Heart right ventricle (tissue), 16 donors: ENCODE results near the gene CNTN4. TPM values are rescaled to one million over a fixed set of nuclear protein-coding genes. Genes with fewer than 3 reads are reported as not detected.
A peak's percentile ranks its signal among the peaks of the same experiment; 100 is the strongest.

Source experiments
- ATAC-seq, 8 donors: fragments of 200-7000 bp; cut with Tn5 transposase; one replicate each; pipeline ENCODE4 v1.9.1; 2020; ENCODE audit warnings: mild to moderate bottlenecking in 8 of 8, moderate library complexity in 8 of 8, moderate number of reproducible peaks in 1 of 8
- DNase-seq, 2 donors: peaks; one replicate each; pipeline ENCODE4 v3.0.0-alpha.2; 2020
- H3K27ac ChIP-seq, 10 donors: fragments of 200-600 bp; sonication (generic) in 2 of 10; one replicate each; pipeline versions ENCODE4 v1.5.0 to v1.8.0; 2020 to 2022; ENCODE audit warnings: mild to moderate bottlenecking in 3 of 10
- H3K27me3 ChIP-seq, 7 donors: fragments of 200-600 bp; one replicate each; pipeline ENCODE4 v1.8.0; 2021 to 2022; ENCODE audit warnings: mild to moderate bottlenecking in 2 of 7
- H3K36me3 ChIP-seq, 9 donors: fragments of 200-600 bp; sonication (generic) in 1 of 9; one replicate each; pipeline versions ENCODE4 v1.5.0 to v1.8.0; 2020 to 2022; ENCODE audit warnings: mild to moderate bottlenecking in 2 of 9
- H3K4me1 ChIP-seq, 9 donors: fragments of 200-600 bp; sonication (generic) in 1 of 9; one replicate each; pipeline versions ENCODE4 v1.5.0 to v1.8.0; 2020 to 2022; ENCODE audit warnings: mild to moderate bottlenecking in 4 of 9
- H3K4me3 ChIP-seq, 10 donors: fragments of 200-600 bp; sonication (generic) in 2 of 10; one replicate each; pipeline versions ENCODE4 v1.5.0 to v1.8.0; 2020 to 2022; ENCODE audit warnings: mild to moderate bottlenecking in 7 of 10, moderate library complexity in 2 of 10
- H3K9me3 ChIP-seq, 11 donors: fragments of 200-600 bp in 10 of 11; sonication (generic) in 2 of 11; one replicate each; pipeline versions ENCODE4 v1.5.0 to v1.8.0; 2013 to 2022; ENCODE audit warnings: mild to moderate bottlenecking in 2 of 11, control low read depth in 1 of 11, moderate library complexity in 1 of 11
- CTCF ChIP-seq, 9 donors: fragments of 200-600 bp; sonication (generic) in 2 of 9; IDR thresholded peaks; one replicate each; pipeline versions ENCODE4 v1.5.0 to v1.8.0; 2021 to 2022; ENCODE audit warnings: antibody characterized with exemption in 9 of 9, mild to moderate bottlenecking in 5 of 9, moderate library complexity in 1 of 9
- WGBS, 2 donors: extraction: QIAGEN DNeasy Blood & Tissue Kit; methylation state at CpG; one replicate each; pipeline ENCODE4 v1.1.7; 2013; ENCODE audit warnings: inconsistent platforms in 1 of 2; 5-methylcytosine and 5-hydroxymethylcytosine counted together
- intact Hi-C, 10 donors: fragments of 100-400 bp; cut with DNase I; formaldehyde crosslinking; loops; one replicate each; pipeline versions ENCODE4 v1.11.1 to v1.14.2; 2022
- polyA plus RNA-seq, 2 donors: library from polyadenylated mRNA; stranded (reverse); fragments of 200-250 nt; gene quantifications; one replicate each; pipeline ENCODE4 v1.2.3, GENCODE V29; 2013
- total RNA-seq, 10 donors: library from RNA; stranded (reverse); fragmentation: NEBNext Ultra II Directional in 3 of 10; extraction: Animal tissue kit (Norgen Biotek cat#: 25700) in 3 of 10; gene quantifications; one replicate each; pipeline versions ENCODE4 v1.2.1 to v1.2.4, GENCODE V29; 2021 to 2023
- donor health status: Arrhythmogenic right ventricular cardiomyopathy.
- donor health status: ischemic (EF 13 %, LVEDD 7.1; RV severe dilation, severe dysfunction).
- donor health status: healthy with polysubstance abuse.
- donor health status: DM: no; HTN: yes; CAD: no.
- donor health status: DM: no; HTN: no; CAD: no.
- donor health status: ischemic (EF 25% LVEDD 6.9; RV normal size, moderate dysfunction).
- donor health status: ischemic (EF 25% LVEDD 5.7; RV mildly dilated, moderate dysfunction).
- donor health status: healthy.
- donor health status: DM: yes; HTN: yes; CAD: no.
- donor health status: Ischemic cardiomyopathy.
- donor health status: ischemic (EF 35%, LVEDD 5.7; RV mildly dilated, moderate dysfunction).
- donor health status: nonischemic (EF 11% LVEDD 7.7; RV severe dilation, severe dysfunction).
- donor health status: DM: yes; HTN: yes; CAD: no.
- donor health status: PGD.
- donor health status: ischemic (EF 29% LVEDD 5.4; RV normal size, mild dysfunction).
- donor health status: nonischemic (EF 23%, LVEDD 6.1; RV moderate dilation, normal function).

Gene CNTN4
- total and polyA plus RNA-seq, 12 donors: 0.48 to 4.7 (median 2.5) TPM

GRCh38 chr3:2456788-2457187, 358.1 kb downstream of the CNTN4 start:
- DNase-seq: no peak
- ATAC-seq: peak in 4 of 8 donors; percentile 42 to 87 (median 57)
- intact Hi-C loops: no loop called here
- WGBS, 2 donors: 73 to 75% methylated on average over 4 of the region's 4 CpGs
- TF ChIP-seq CTCF (IDR thresholded peaks at IDR 0.05): no peak
- no peaks in the 10 kb centered on the region for H3K27me3 ChIP-seq
- no peaks in the 10 kb centered on the region for H3K9me3 ChIP-seq
- H3K36me3 ChIP-seq: no peaks in the 10 kb centered on the region
- H3K27ac ChIP-seq: peak overlapping the region in 4 of 10 donors; percentile 21 to 49 (median 28)
- H3K4me1 ChIP-seq: peaks cover 0 to 26% (median 0%) of the 10 kb centered on the region in 9 donors
- H3K4me3 ChIP-seq: no peak overlapping the region

GRCh38 chr3:2458816-2459215, 360.1 kb downstream of the CNTN4 start:
- Histone ChIP-seq H3K36me3 (no peaks in the 10 kb centered on the region), H3K27ac (no peak overlapping the region), H3K9me3 (no peaks in the 10 kb centered on the region), H3K27me3 (no peaks in the 10 kb centered on the region), H3K4me3 (no peak overlapping the region), H3K4me1 (peaks cover 0 to 18% (median 0%) of the 10 kb centered on the region in 9 donors)
- no peak for TF ChIP-seq CTCF (IDR thresholded peaks at IDR 0.05)
- DNase-seq (no peak), ATAC-seq (no peak)
- 85 to 89% methylated on average over 2 of the region's 2 CpGs for WGBS, 2 donors
- intact Hi-C loops: no loop called here

GRCh38 chr3:2465842-2466241, 367.2 kb downstream of the CNTN4 start:
- Histone ChIP-seq H3K4me1 (peaks cover 0 to 17% (median 5%) of the 10 kb centered on the region in 9 donors), H3K27ac (no peak overlapping the region), H3K9me3 (no peaks in the 10 kb centered on the region), H3K4me3 (no peak overlapping the region), H3K36me3 (no peaks in the 10 kb centered on the region), H3K27me3 (no peaks in the 10 kb centered on the region)
- intact Hi-C loops: no loop called here
- peak in 5 of 8 donors; percentile 20 to 83 (median 74) for ATAC-seq
- DNase-seq: no peak
- 41 to 53% methylated on average over 1 of the region's 1 CpG for WGBS, 2 donors
- no peak for TF ChIP-seq CTCF (IDR thresholded peaks at IDR 0.05)

GRCh38 chr3:2468816-2469215, 370.1 kb downstream of the CNTN4 start:
- no peak for DNase-seq
- Histone ChIP-seq H3K4me1 (peaks cover 0 to 17% (median 5%) of the 10 kb centered on the region in 9 donors), H3K27ac (no peak overlapping the region), H3K4me3 (no peak overlapping the region), H3K36me3 (no peaks in the 10 kb centered on the region), H3K27me3 (no peaks in the 10 kb centered on the region), H3K9me3 (no peaks in the 10 kb centered on the region)
- no peak for ATAC-seq
- 81 to 85% methylated on average over 4 of the region's 4 CpGs for WGBS, 2 donors
- intact Hi-C loops: no loop called here
- no peak for TF ChIP-seq CTCF (IDR thresholded peaks at IDR 0.05)
